ENCODE results near the gene WNK4.
A peak's percentile ranks its signal among the peaks of the same experiment; 100 is the strongest.
"Not testable (repeated sequence)": the region's sequence is repeated elsewhere in the genome, so short reads cannot be mapped to it uniquely, and the experiment has no call there.

The WNK4 gene

DNA sequence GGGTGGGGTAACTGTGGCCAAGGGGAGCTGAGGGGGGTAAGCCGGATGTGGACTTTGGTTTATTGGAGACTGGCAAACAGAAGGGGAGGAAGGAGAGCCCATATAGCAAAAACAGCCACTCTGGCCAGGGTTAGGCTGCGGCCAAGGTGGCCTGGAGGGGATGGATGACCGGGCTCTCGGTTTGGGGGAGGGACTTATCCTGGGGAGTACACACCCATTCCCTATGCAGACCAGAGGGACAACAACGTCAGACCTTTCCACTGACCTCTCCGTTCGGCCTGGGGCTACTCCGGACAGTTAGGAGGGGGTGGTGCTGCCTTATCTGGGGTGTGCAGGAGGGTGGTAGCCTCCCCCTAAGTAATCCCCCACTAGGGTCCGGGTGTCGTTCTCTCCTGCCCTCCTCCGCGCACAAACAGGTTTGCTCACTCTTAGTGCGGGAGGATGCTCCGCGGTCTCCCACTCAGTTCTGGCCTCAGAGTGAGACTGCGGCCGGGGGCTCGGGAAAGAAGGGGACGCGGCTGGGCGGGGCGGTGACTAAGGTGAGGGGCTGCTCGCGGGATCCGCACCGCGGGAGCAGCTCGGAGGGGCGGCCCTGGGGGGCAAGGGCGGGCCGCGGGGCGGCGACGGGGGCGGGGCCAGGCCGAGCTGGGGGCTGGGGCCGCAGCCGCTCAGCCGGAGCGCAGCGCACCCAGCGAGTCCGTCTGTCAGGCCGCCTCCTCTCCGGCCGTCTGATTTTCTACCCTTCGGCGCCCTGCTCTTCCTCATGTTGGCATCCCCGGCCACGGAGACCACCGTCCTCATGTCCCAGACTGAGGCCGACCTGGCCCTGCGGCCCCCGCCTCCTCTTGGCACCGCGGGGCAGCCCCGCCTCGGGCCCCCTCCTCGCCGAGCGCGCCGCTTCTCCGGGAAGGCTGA, at the start of gene WNK4:
TSS of gene WNK4 (plus strand) at position 675 of the 915 bp plus-strand sequence. CDS start at position 764, 89 bp downstream.
- peak; percentile 34 for DNase-seq

DNA sequence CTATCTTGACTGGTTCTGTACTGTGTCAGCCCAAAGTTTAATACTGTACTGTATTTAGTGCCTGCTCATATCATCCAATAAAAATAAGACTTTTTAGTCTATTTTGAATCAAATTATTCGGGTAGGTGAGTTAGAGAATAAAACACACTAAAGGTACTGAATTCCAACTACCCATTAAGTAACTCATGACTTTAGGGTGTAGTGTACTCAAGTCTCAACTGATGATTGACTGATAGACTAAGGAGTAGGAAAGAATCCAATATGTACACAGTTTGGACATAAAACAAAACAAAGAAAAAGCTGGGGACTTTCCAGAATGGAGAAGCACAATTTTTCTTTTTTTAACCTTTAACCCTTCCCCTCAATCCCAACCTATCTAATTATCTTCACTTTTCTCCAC, 39.7 kb upstream of the WNK4 start:
- no peak for DNase-seq

DNA sequence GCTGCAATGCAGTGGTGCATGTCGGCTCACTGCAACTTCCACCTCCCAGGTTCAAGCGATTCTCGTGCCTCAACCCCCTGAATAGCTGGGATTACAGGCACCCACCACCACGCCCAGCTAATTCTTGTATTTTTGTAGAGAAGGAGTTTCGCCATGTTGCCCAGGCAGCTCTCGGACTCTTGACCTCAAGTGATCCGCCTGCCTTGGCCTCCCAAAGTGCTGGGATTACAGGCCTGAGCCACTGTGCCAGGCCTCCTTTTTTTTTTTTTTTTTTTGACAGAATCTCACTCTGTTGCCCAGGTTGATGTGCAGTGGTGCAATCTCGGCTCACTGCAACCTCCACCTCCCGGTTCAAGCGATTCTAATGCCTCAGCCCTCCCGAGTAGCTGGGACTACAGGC, 37.5 kb upstream of the WNK4 start:
- DNase-seq, result not testable (repeated sequence)

DNA sequence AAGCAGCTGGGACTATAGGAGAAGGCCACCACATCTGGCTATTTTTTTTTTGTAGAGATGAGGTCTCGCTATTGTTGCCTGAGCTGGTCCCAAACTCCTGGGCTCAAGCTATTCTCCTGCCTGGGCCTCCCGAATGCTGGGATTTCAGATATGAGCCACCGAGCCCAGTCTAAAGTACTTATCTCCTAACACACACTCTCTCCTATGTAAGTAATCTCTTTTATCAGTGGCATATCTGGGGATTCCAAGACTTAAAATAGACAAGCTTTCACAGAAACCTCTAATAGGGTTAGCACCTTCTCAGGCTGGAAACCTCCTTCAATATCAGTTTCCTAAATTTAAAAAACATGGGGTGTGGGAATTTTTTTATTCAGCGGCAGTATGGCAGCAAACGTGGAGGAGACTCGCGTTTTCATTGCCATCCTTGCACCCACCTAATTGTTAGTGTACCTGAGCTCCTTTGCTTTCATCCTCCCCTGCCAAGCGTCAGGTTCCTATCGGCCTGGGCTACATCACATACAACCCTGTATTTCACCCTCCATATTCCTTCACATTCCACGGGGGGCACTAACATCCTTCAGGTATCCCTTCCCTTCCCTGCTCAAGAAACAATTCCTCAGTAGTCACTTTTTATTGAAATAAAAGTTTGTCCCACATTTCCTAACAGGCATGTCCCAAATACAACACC, 36.7 kb upstream of the WNK4 start:
- DNase-seq, result no peak

DNA sequence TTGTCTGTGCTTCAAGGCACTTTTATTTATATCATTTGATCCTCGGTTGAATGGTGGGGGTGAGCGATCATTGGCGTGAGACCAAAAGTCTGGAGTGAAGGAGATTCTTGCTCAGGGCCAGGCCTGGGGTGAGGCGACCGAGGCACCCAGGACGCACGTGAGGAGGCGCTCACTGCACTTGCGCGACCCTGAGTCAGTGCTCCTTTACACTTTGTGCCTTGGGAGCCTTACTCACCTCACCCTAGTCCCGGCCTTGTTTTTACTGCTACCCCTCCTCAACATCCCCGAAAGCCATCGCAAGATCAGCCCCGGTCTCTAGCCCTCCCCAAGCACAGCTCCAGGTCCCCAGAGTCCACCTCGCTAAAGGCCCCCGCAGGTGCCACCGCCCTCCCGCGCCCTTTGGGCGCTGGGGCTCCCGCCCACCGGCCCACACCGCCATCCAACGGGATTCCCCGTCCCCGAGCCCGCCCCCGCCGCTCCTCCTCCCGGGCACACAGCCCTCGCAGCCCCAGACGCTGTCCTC, 36.1 kb upstream of the WNK4 start:
- DNase-seq, result peak; percentile 75

DNA sequence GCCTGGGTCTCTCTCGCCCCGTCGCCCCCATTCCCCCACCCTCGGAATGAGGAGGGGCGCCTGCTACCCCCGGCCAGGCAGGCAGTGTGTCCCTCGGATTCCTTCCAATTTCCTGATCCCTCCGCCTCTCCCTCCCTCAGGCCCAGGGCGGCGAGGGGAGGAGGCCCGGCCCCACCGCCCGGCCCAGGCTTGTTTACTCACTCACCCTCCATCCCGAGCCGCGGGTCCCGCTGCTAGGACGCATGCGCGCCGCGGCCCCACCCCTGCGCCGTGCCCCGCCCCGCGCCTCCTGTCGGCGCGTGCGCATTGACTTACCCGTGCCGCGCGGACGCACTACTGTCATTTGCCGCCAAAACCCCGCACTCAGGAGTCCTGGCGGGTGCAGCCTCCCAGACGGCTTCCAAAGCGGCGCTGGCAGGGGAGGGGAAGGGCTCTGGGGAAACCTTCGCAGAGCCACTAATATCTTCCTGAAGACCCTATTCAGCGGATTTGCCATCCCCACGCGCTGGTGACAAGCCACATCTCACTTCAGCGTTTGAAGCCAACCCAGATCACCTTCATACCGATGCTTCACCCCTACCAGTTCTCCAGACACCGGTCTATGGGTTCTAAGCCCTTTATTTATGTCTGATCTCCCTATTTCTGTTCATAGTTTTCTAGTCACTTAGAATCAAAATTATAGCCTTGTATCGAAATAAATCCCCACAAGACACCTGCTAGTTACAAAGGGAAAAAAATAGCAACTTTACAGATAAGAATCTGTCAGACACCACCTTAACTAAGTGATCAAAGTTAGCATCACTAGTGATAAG, 35.4 kb upstream of the WNK4 start, which contains the start of gene EZH1:
TSS of gene EZH1 (minus strand) at position 235 of the 812 bp plus-strand sequence. CDS start 16,099 bp downstream, outside the sequence.
- peak; percentile 96 for DNase-seq

DNA sequence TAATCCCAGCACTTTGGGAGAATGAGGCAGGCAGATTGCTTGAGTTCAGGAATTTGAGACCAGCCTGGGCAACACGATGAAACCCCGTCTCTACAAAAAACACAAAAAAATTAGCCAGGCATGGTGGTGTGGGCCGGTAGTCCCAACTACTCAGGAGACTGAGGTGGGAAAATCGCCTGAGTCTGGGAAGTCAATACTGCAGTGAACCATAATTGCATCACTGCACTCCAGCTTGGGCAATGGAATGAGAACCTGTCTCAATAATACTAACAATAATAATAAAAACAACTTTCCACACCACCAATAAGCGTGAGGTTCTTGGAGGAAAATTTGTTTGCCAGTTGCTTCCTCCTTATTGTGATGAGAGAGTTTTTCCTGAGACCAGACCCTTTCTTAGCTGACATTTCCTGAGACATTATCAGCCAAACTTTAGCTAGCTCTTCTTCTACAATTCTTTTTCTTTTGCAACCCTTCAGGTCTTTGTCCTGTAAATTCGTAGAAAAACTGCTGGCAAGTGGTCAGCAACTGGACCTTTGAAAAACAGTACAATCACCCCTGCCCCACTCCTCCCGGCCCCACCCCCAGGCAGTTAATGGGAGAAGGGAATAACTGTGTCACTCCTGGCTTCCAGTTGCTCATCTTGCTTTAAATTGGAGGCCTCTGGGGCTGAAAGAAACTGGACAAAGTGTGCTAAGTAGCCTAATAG, 32.1 kb upstream of the WNK4 start:
- DNase-seq, result no peak

DNA sequence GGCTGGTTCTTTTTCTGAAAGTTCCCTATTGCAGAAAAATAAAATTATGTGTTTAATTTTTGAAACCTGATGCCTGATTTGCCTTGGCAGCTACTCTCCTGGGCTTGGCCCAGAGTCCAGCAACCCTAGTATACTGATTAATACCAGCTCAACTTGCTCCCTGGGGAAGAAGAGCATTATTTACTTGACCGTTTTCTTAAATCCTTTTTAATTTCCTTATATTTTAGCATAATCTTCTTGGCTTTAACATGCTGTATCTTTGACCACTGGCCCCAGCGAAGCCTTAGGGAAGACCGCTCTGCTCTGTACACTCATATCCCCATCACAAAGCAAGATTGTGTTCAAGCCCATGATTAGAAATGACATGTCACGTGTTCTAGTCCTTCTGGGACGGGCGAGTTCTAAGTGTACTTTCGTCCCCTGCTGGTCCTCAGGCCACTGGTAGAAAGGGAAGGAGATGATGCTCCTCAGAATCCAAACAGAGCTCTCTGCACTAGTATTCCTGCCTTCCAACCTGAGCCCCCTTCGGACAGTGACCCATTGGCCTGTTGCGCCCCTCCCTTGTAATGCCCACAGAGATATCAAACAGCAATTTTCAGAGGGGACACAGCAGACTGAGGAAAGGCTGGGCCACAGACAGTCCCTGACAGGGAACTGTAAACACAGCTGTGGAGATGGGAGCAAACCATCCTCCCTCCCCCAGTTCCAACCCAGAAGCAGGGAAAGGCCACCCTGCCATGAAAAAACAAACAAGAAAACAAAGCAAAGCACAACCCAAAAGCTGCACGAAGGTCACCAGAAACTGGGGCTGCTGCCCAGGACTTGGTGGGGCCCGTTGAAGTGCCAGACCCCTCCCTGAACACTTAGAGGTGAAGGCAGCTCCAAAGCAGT, 31.3 kb upstream of the WNK4 start:
- DNase-seq, result peak; percentile 83

DNA sequence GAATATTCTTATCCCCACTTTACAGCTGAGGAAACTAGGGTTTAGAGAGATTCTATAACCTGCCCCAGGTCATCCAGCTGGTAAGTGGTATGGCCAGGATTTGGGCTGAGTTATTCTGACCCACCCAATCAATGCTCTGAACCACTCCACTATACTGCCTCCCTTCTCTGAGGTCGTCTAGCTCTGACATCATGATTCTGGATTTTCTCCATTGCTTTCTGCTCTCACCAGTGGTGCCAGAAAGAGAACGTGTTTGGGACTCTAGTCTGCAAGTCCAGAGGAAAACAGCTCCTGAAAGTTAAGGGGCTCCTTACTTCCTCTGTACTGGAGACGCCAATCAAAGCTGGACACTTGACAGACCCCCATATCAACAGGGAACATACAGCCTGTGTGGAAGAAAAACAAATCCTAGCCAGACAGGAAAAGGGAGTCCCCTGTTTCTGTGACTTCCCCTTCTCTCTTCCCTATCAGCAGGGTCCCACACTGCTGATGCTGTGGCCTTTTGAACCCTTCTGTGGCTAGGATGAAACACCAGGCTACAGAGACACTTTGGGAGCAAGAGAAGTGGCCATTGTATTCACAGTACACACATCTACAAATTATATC, 29.6 kb upstream of the WNK4 start:
- no peak for DNase-seq

DNA sequence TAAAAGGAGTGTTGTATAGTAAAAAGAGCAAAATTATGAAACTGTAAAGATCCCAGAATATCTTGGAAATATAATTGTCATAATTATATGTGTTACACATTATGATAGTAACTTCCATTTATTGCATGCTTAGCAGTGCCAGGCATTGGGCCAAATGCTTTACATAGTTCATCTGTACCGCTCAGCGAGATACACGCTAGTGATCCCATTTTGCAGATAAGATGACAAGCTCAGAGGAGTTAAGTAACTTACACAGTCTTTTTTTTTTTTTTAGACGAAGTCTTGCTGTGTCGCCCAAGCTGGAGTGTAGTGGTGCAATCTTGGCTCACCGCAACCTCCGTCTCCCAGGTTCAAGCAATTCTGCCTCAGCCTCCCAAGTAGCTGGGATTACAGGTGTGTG, 28.8 kb upstream of the WNK4 start:
- DNase-seq, result no peak

DNA sequence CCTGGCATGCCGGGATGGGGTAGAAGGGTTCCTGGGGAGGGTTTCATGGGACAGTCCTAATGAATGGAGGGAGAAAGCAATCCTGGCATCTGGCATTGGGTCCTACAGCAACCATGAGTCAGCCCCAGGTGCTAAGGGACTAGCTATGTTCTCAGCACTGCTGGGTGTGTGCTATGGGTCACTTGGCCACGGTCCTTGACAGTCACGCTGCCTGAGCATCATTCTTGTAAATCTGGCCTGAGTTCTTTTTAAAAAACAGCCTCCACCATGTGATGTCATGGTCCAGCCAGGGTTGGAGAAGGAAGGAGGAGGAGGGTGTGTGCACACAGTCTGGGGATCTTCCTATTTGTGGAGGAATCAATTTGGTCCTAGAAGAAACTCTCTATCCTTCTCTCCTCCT, 25.6 kb upstream of the WNK4 start:
- no peak for DNase-seq

DNA sequence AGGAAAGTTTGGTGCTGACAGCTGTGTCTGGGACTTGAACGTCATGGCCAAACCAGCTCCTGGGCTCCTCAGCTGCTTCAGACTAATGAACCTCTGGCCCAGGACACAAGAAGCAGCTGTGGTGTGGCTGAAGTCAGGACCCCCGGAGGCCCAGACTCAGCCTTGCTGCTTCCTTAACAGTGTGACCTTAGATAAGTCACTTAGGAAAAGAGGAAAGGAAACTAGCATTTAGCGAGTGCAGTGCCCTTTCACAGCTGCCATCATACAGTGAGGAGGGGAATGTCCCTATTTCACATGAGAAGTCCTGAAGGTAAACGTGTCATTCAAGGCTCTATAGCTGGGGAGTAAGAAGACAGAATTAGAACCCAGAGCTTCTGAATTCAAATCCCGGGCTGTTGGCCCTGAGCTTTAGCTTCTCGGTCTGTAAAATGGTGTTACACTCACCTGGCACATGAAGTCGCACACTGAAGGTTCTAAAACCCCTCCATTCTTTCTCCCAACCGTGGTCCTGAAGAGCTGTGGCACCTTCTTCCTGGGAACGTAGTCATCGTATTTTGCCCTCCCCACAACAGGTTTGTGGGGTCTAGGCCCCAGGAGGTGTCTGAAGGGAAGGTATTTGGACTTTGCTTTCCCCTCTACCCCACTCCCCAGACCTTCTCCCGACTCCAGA, 20.3 kb upstream of the WNK4 start:
- DNase-seq, result no peak

DNA sequence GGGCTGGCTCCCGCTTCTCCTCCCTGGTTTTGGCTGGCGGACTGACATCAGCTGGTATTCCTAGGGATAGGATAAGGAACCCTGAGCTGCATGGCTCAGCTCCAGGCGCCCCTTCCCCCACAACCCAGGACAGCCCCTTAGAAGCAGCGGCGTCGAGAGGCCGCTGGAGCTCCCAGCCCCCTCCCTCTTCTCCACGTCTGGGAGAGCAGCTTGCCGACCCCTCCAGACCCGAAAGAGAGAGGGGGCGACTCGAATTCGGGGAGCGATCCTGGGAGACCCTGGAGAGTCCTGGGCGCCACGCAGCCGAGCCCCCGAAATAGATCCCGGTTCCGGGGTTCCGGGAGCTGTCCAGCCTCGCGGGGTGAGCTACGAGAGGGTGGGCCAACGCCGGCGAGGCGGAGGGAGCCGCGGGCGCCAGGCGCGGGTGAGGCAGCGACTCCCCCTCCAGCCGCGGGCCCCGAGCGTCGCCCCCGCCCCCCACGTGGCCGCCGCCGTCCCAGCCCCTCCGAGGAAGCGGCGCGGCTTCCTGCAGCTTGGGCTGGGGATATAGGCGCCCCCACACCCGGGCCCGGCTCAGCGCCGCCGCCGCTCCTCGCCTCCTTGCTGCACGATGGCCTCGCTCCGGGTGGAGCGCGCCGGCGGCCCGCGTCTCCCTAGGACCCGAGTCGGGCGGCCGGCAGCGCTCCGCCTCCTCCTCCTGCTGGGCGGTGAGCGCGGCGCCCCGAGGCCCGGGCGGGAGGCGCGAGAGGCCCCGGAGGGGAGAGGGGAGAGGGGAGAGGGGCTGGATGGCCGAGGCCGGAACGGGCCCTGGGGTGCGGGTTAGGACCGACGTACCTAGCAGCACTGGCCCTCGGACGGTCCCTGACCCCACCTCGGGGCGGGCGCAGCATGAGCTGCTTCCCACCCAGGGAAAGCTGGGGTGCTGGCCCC, 19.5 kb upstream of the WNK4 start, which contains the start of gene RAMP2:
TSS of gene RAMP2 (plus strand) at position 576 of the 930 bp plus-strand sequence. CDS start at position 611, 35 bp downstream.
- peak; percentile 81 for DNase-seq

DNA sequence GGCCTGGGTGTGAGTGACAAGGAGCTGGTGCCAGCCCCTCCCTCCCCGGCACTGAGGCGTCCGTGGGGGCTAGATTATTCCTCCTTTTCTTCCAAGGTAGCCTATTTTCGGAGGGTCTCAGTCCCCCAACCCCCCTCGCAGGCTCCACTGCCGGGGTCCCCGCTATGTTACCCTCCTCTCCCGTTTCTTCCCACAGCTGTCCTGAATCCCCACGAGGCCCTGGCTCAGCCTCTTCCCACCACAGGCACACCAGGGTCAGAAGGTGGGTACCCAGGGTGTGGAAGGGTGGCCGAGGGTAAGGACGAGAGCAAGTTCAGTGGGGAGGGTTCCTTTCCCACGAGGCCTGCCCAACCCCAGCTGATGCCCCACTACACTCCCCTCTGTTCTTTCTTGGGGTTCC, 18.8 kb upstream of the WNK4 start:
- DNase-seq, result no peak

DNA sequence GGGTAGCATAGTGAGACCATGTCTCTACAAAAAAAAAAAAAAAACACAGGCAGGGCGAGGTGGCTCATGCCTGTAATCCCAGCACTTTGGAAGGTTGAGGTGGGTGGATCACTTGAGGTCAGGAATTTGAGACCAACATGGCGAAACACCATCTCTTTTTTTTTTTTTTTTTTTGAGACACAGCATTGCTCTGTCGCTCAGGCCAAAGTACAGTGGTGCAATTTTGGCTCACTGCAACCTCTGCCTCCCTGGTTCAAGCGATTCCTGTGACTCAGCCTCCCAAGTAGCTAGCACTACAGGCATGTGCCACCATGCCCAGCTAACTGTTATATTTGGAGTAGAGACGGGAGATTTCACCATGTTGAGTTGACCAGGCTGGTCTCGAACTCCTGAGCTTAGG, 14.3 kb upstream of the WNK4 start:
- no peak for DNase-seq

DNA sequence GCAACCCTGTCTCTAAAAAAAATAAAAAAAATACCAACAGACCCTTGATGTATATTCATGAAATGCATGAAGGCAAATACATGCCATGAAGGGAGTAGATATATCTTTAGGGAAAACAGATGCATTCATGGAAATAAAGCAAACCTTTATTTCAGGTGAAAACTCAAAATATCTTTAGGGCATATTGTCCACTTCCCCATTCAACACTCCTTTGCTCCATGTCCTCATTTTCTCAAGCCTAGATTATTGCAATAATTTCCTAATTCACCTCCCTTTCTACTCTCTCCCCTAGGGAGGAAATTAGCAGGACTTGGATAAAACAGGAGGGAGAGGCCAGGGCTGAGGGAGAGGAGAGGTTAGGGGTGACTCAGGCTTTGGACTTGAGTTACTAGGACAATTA, 12.9 kb upstream of the WNK4 start:
- DNase-seq, result no peak

DNA sequence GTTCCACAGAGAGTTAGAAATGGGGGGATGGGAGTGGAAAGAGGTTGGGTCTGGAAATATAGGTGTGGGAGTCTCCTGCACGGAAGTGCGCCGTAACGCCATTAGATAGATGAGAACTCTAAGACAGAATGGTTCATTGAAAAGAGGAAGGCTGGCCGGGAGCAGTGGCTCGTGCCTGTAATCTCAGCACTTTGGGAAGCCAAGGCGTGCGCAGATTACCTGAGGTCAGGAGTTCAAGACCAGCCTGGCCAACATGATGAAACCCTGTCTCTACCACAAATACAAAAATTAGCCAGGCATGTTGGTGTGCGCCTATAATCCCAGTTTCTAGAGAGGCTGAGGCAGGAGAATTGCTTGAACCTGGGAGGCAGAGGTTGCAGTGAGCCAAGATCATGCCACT, 12.4 kb upstream of the WNK4 start:
- not testable (repeated sequence) for DNase-seq

DNA sequence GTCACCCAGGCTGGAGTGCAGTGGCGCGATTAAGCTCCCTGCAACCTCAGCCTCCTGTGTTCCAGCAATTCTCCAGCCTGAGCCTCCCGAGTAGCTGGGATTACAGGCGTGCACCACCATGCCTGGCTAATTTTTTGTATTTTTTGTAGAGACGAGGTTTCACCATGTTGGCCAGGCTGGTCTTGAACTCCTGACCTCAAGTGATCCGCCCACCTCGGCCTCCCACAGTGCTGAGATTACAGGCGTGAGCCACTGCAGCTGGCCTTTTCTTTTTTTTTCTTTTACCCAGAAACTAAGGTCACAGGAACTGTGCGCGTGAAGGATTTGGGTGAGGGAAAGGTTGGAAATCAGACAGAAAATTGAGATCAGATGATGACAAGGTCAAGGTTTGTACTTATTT, 10.4 kb upstream of the WNK4 start:
- not testable (repeated sequence) for DNase-seq

DNA sequence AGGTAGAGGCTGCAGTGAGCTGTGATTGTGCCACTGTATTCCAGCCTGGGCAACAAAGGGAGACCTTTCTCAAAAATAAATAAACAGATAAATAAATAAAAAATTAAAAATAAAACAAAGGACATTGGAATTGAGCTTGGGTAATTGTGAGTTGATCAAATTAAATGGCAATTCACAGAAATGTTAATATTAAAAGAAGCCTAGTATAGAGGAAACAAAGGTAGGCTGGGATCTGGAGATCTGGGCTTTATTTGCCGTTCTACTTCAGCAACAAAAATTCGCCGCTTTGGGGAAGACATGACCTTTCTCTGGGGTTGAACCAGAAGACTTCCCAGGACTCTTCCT, 7.5 kb upstream of the WNK4 start:
- DNase-seq, result no peak
